ENCODE results near the gene PBX1. TPM values are rescaled to one million over a fixed set of nuclear protein-coding genes. Genes with fewer than 3 reads are reported as not detected.

Gene PBX1
- polyA plus RNA-seq, 1 donor (not counting 4 experiments of a cell fraction or from before 2014, with no cell fraction given), result 2.2 TPM

- no peak for FAIRE-seq
Observed at GRCh38 chr1:164756741-164757140, 197.8 kb downstream of the PBX1 start.

GRCh38 chr1:164757625-164758024 lies 198.6 kb downstream of the PBX1 start:
- DNase-seq (ENCODE audit: low read depth, low spot score), result no peak
- Histone ChIP-seq H3K4me2 (ENCODE audit: control insufficient read depth, extremely low read depth, insufficient read depth, low read depth, low read length) (no peak overlapping the region), H4K20me1 (ENCODE audit: control insufficient read depth, extremely low read depth, insufficient read depth, low read length) (no peaks in the 10 kb centered on the region), H3K27me3 (ENCODE audit: control insufficient read depth, extremely low read depth, insufficient read depth, low read length) (no peaks in the 10 kb centered on the region), H3K4me3 (ENCODE audit: control insufficient read depth in 2 of 3, extremely low read depth in 1 of 3, insufficient read depth in 2 of 3, low read depth in 1 of 3, low read length in 3 of 3) (no peak overlapping the region), H3K9ac (ENCODE audit: control insufficient read depth, extremely low read depth, insufficient read depth, low read length) (no peak overlapping the region), H3K9me3 (ENCODE audit: control insufficient read depth, low read depth, low read length) (no peaks in the 10 kb centered on the region), H3K27ac (ENCODE audit: control insufficient read depth, insufficient read depth, low read length) (no peak overlapping the region), H3K79me2 (ENCODE audit: control insufficient read depth, insufficient read depth, low read length) (no peaks in the 10 kb centered on the region), H2AFZ (ENCODE audit: control insufficient read depth, low read length) (no peak overlapping the region), H3K9me1 (ENCODE audit: control insufficient read depth, extremely low read depth, insufficient read depth, low read length) (no peaks in the 10 kb centered on the region), H3K4me1 (ENCODE audit: control insufficient read depth, extremely low read depth, insufficient read depth, low read length) (peaks cover 11% of the 10 kb centered on the region), H3K36me3 (ENCODE audit: control insufficient read depth in 2 of 2, extremely low read depth in 1 of 2, insufficient read depth in 2 of 2, low read length in 2 of 2) (no peaks in the 10 kb centered on the region)
- TF ChIP-seq CTCF (optimal IDR thresholded peaks at IDR 0.05 in 1 of 3, IDR thresholded peaks at IDR 0.05 in 1 of 3, conservative IDR thresholded peaks at IDR 0.05 in 1 of 3; ENCODE audit: extremely low read depth in 1 of 3, insufficient read depth in 2 of 3, low read length in 3 of 3) (no peak), EZH2 (IDR thresholded peaks at IDR 0.05; ENCODE audit: low read length) (no peak)
- dilution Hi-C loops (cut with MboI; ENCODE audit: extremely low pct_ligation_motif_present, low sequenced_read_pairs), result no loop called here
- FAIRE-seq, result no peak

More at GRCh38 chr1:164756741-164757140, 197.8 kb downstream of the PBX1 start:
- H3K79me2 ChIP-seq (ENCODE audit: control insufficient read depth, insufficient read depth, low read length), result no peaks in the 10 kb centered on the region
- H3K9ac ChIP-seq (ENCODE audit: control insufficient read depth, extremely low read depth, insufficient read depth, low read length), result no peak overlapping the region
- H3K4me3 ChIP-seq (ENCODE audit: control insufficient read depth in 2 of 3, extremely low read depth in 1 of 3, insufficient read depth in 2 of 3, low read depth in 1 of 3, low read length in 3 of 3), result no peak overlapping the region
- H3K36me3 ChIP-seq (ENCODE audit: control insufficient read depth in 2 of 2, extremely low read depth in 1 of 2, insufficient read depth in 2 of 2, low read length in 2 of 2), result no peaks in the 10 kb centered on the region
- peaks cover 11% of the 10 kb centered on the region for H3K4me1 ChIP-seq (ENCODE audit: control insufficient read depth, extremely low read depth, insufficient read depth, low read length)
- no peaks in the 10 kb centered on the region for H3K9me1 ChIP-seq (ENCODE audit: control insufficient read depth, extremely low read depth, insufficient read depth, low read length)
- no peaks in the 10 kb centered on the region for H3K9me3 ChIP-seq (ENCODE audit: control insufficient read depth, low read depth, low read length)
- no peak overlapping the region for H3K27ac ChIP-seq (ENCODE audit: control insufficient read depth, insufficient read depth, low read length)
- H3K4me2 ChIP-seq (ENCODE audit: control insufficient read depth, extremely low read depth, insufficient read depth, low read depth, low read length), result no peak overlapping the region
- DNase-seq (ENCODE audit: low read depth, low spot score), result no peak
- H2AFZ ChIP-seq (ENCODE audit: control insufficient read depth, low read length), result no peak overlapping the region
- no peaks in the 10 kb centered on the region for H4K20me1 ChIP-seq (ENCODE audit: control insufficient read depth, extremely low read depth, insufficient read depth, low read length)
- no peak for TF ChIP-seq CTCF (optimal IDR thresholded peaks at IDR 0.05 in 1 of 3, IDR thresholded peaks at IDR 0.05 in 1 of 3, conservative IDR thresholded peaks at IDR 0.05 in 1 of 3; ENCODE audit: extremely low read depth in 1 of 3, insufficient read depth in 2 of 3, low read length in 3 of 3)
- TF ChIP-seq EZH2 (IDR thresholded peaks at IDR 0.05; ENCODE audit: low read length), result no peak
- dilution Hi-C loops (cut with MboI; ENCODE audit: extremely low pct_ligation_motif_present, low sequenced_read_pairs), result no loop called here
- no peaks in the 10 kb centered on the region for H3K27me3 ChIP-seq (ENCODE audit: control insufficient read depth, extremely low read depth, insufficient read depth, low read length)
